Natural killer cell (primary cell): ENCODE measurements around the gene SLC5A12. TPM values are rescaled to one million over a fixed set of nuclear protein-coding genes. Genes with fewer than 3 reads are reported as not detected.

Experiments
- ATAC-seq, 3 donors: fragments of 150-1000 bp in 2 of 3; fragments of 200-7000 bp in 1 of 3; cut with Tn5 transposase; 1 replicate in 1 of 3; 2 replicates in 2 of 3; pipeline ENCODE4 v1.10.0; 2021; ENCODE audit warnings: mild to moderate bottlenecking in 2 of 3, moderate library complexity in 2 of 3
- DNase-seq, 2 donors: peaks; one replicate each; pipeline versions ENCODE4 v3.0.0 to v3.0.0-alpha.2; 2013 to 2021; ENCODE audit warnings: mixed read lengths in 1 of 2
- H3K27ac ChIP-seq: one replicate; pipeline ENCODE4 v1.5.1; 2013; ENCODE audit warnings: mild to moderate bottlenecking, low read length
- H3K27me3 ChIP-seq: one replicate; pipeline ENCODE4 v1.6.1; 2013; ENCODE audit warnings: low read length; ENCODE audit not compliant: control insufficient read depth, insufficient read depth
- H3K36me3 ChIP-seq: one replicate; pipeline ENCODE4 v1.6.1; 2013; ENCODE audit warnings: low read length; ENCODE audit not compliant: control insufficient read depth, insufficient read depth
- H3K4me1 ChIP-seq: one replicate; pipeline ENCODE4 v1.6.1; 2013; ENCODE audit warnings: low read length; ENCODE audit not compliant: control insufficient read depth, insufficient read depth
- H3K4me3 ChIP-seq: one replicate; pipeline ENCODE4 v1.5.1; 2013; ENCODE audit warnings: low read length
- H3K9me3 ChIP-seq: one replicate; pipeline ENCODE4 v1.6.1; 2013; ENCODE audit warnings: low read length; ENCODE audit not compliant: control insufficient read depth, insufficient read depth
- H3K27ac Mint-ChIP-seq, 2 donors: one replicate each; pipeline ENCODE4 v1.8.0; 2022; ENCODE audit warnings: mild to moderate bottlenecking in 2 of 2, mixed read lengths in 2 of 2, moderate library complexity in 1 of 2
- H3K27me3 Mint-ChIP-seq, 2 donors: one replicate each; pipeline ENCODE4 v1.8.0; 2022; ENCODE audit warnings: low read depth in 2 of 2, mixed read lengths in 2 of 2
- H3K36me3 Mint-ChIP-seq: one replicate; pipeline ENCODE4 v1.8.0; 2022; ENCODE audit warnings: mixed read lengths
- H3K4me1 Mint-ChIP-seq, 2 donors: one replicate each; pipeline ENCODE4 v1.8.0; 2022; ENCODE audit warnings: mixed read lengths in 2 of 2
- H3K4me3 Mint-ChIP-seq: one replicate; pipeline ENCODE4 v1.8.0; 2022; ENCODE audit warnings: mild to moderate bottlenecking, moderate library complexity, mixed read lengths
- H3K9me3 Mint-ChIP-seq, 2 donors: one replicate each; pipeline ENCODE4 v1.8.0; 2022; ENCODE audit warnings: mixed read lengths in 2 of 2
- CTCF ChIP-seq: fragments of 200-600 bp; IDR thresholded peaks from one replicate; pipeline ENCODE4 v1.8.0; 2022; ENCODE audit warnings: antibody characterized with exemption
- WGBS: methylation state at CpG from one replicate; pipeline ENCODE4 v1.1.7; 2013; ENCODE audit warnings: missing lambda C conversion rate; ENCODE audit not compliant: insufficient coverage; 5-methylcytosine and 5-hydroxymethylcytosine counted together
- intact Hi-C: fragments of 100-400 bp; cut with micrococcal nuclease; formaldehyde crosslinking; loops from one replicate; pipeline ENCODE4 v1.14.2; 2022
- total RNA-seq, 4 donors: library from RNA; stranded (reverse); fragments of 120-200 nt in 1 of 4; gene quantifications; one replicate each; pipeline versions ENCODE4 v1.2.3 to v1.2.4, GENCODE V29; 2013 to 2022

Gene SLC5A12
- total RNA-seq, 3 donors from 2014 or later (not counting 1 experiment from before 2014, with no cell fraction given): not detected

GRCh38 chr11:26739366-26740073 is 17.7 kb upstream of the SLC5A12 start:
- TF ChIP-seq CTCF: no peak
- no peaks in the 10 kb centered on the region for H3K4me1 Mint-ChIP-seq
- intact Hi-C loops: no loop called here
- Histone ChIP-seq H3K27ac (no peak overlapping the region), H3K4me1 (no peaks in the 10 kb centered on the region), H3K9me3 (no peaks in the 10 kb centered on the region), H3K4me3 (no peak overlapping the region), H3K36me3 (no peaks in the 10 kb centered on the region), H3K27me3 (no peaks in the 10 kb centered on the region)
- H3K27ac Mint-ChIP-seq: no peak overlapping the region
- no peak for ATAC-seq
- no peak overlapping the region for H3K4me3 Mint-ChIP-seq
- H3K36me3 Mint-ChIP-seq: peaks cover 1% of the 10 kb centered on the region
- 73% methylated on average over 5 of the region's 5 CpGs for WGBS
- no peaks in the 10 kb centered on the region for H3K27me3 Mint-ChIP-seq
- peaks cover 10 to 13% of the 10 kb centered on the region in 2 donors for H3K9me3 Mint-ChIP-seq
- no peak for DNase-seq

GRCh38 chr11:26734691-26735090 is 12.8 kb upstream of the SLC5A12 start:
- no peak overlapping the region for H3K27ac Mint-ChIP-seq
- 86% methylated on average over 3 of the region's 4 CpGs for WGBS
- no peak overlapping the region for H3K4me3 ChIP-seq
- peaks cover 9% of the 10 kb centered on the region for H3K36me3 Mint-ChIP-seq
- no peaks in the 10 kb centered on the region for H3K4me1 ChIP-seq
- H3K4me1 Mint-ChIP-seq: no peaks in the 10 kb centered on the region
- no peaks in the 10 kb centered on the region for H3K9me3 ChIP-seq
- no peak for DNase-seq
- intact Hi-C loops: no loop called here
- no peaks in the 10 kb centered on the region for H3K27me3 Mint-ChIP-seq
- no peak overlapping the region for H3K27ac ChIP-seq
- H3K9me3 Mint-ChIP-seq: peaks cover 15 to 16% of the 10 kb centered on the region in 2 donors
- no peak for TF ChIP-seq CTCF
- no peak for ATAC-seq
- H3K27me3 ChIP-seq: no peaks in the 10 kb centered on the region
- H3K4me3 Mint-ChIP-seq: no peak overlapping the region
- H3K36me3 ChIP-seq: no peaks in the 10 kb centered on the region

GRCh38 chr11:26731084-26731456 is 9.2 kb upstream of the SLC5A12 start:
- intact Hi-C loops: no loop called here
- Histone ChIP-seq H3K27ac (no peak overlapping the region), H3K4me1 (no peaks in the 10 kb centered on the region), H3K4me3 (no peak overlapping the region), H3K36me3 (no peaks in the 10 kb centered on the region), H3K9me3 (no peaks in the 10 kb centered on the region), H3K27me3 (no peaks in the 10 kb centered on the region)
- DNase-seq (no peak), ATAC-seq (no peak)
- Mint-ChIP-seq H3K9me3 (peaks cover 9 to 16% of the 10 kb centered on the region in 2 donors), H3K4me1 (no peaks in the 10 kb centered on the region), H3K27ac (no peak overlapping the region), H3K27me3 (no peaks in the 10 kb centered on the region), H3K4me3 (no peak overlapping the region), H3K36me3 (peaks cover 9% of the 10 kb centered on the region)
- TF ChIP-seq CTCF: no peak
- WGBS: 79% methylated on average over 1 of the region's 1 CpG
